SKM-1 treated with dmso at 0.1 percent for 144 hours (cell line): ENCODE data around the gene CERS6.

Experiments
- DNase-seq: peaks from one replicate; lab custom pipeline; 2025; ENCODE audit not compliant: unreplicated experiment; lab: John Stamatoyannopoulos, UW

Gene CERS6

GRCh38 chr2:168722592-168722991, 266.5 kb downstream of the CERS6 start:
- no peak for DNase-seq

- DNase-seq, result no peak
Measured at GRCh38 chr2:168723275-168723899, 267.3 kb downstream of the CERS6 start.

GRCh38 chr2:168726375-168726774, 270.3 kb downstream of the CERS6 start:
- DNase-seq, result no peak

- no peak for DNase-seq
Measured at GRCh38 chr2:168727904-168728470, 271.9 kb downstream of the CERS6 start.

GRCh38 chr2:168729455-168729854, 273.4 kb downstream of the CERS6 start:
- DNase-seq, result no peak

GRCh38 chr2:168730344-168730743, 274.3 kb downstream of the CERS6 start:
- no peak for DNase-seq

GRCh38 chr2:168731002-168731401, 274.9 kb downstream of the CERS6 start:
- no peak for DNase-seq

- peak; percentile 8 for DNase-seq
Measured at GRCh38 chr2:168731616-168732015, 275.5 kb downstream of the CERS6 start.

GRCh38 chr2:168732100-168732499, 276.0 kb downstream of the CERS6 start:
- DNase-seq, result no peak

GRCh38 chr2:168732506-168732905, 276.4 kb downstream of the CERS6 start:
- DNase-seq, result no peak

- no peak for DNase-seq
Measured at GRCh38 chr2:168734199-168734760, 278.2 kb downstream of the CERS6 start.

GRCh38 chr2:168736649-168737445, 280.8 kb downstream of the CERS6 start:
- no peak for DNase-seq

GRCh38 chr2:168738062-168738461, 282.0 kb downstream of the CERS6 start:
- DNase-seq, result no peak

- no peak for DNase-seq
Measured at GRCh38 chr2:168740360-168740759, 284.3 kb downstream of the CERS6 start.

- DNase-seq, result no peak
Measured at GRCh38 chr2:168740788-168741187, 284.7 kb downstream of the CERS6 start.

GRCh38 chr2:168742258-168742932, 286.3 kb downstream of the CERS6 start:
- no peak for DNase-seq

GRCh38 chr2:168744844-168745243, 288.8 kb downstream of the CERS6 start:
- no peak for DNase-seq

GRCh38 chr2:168748461-168748860, 292.4 kb downstream of the CERS6 start:
- no peak for DNase-seq

GRCh38 chr2:168749297-168749696, 293.2 kb downstream of the CERS6 start:
- DNase-seq, result no peak

- no peak for DNase-seq
Measured at GRCh38 chr2:168751104-168751740, 295.1 kb downstream of the CERS6 start.

- no peak for DNase-seq
Measured at GRCh38 chr2:168752361-168752760, 296.3 kb downstream of the CERS6 start.
